Cardiac muscle cell (in vitro differentiated cells and primary cell): ENCODE measurements around the gene ASIC4. TPM values are rescaled to one million over a fixed set of nuclear protein-coding genes. Genes with fewer than 3 reads are reported as not detected.

Experiments used
- DNase-seq, 2 donors: peaks; one replicate each; pipeline versions ENCODE4 v3.0.0 to v3.0.0-alpha.2; 2010 to 2017; ENCODE audit warnings: low read depth in 1 of 2, low spot score in 1 of 2
- H3K27ac ChIP-seq: fragments of 200-600 bp; sonication (generic); 2 replicates; pipeline ENCODE4 v1.5.1; 2016
- H3K27me3 ChIP-seq: fragments of 200-600 bp; sonication (generic); 2 replicates; pipeline ENCODE4 v1.6.0; 2016; ENCODE audit warnings: control low read depth
- H3K36me3 ChIP-seq: fragments of 200-600 bp; sonication (generic); 2 replicates; pipeline ENCODE4 v1.5.1; 2016; ENCODE audit warnings: control low read depth
- H3K4me1 ChIP-seq: fragments of 200-600 bp; sonication (generic); 2 replicates; pipeline ENCODE4 v1.8.1; 2017; ENCODE audit warnings: low read depth, mild to moderate bottlenecking, mixed run types
- H3K4me3 ChIP-seq: fragments of 200-600 bp; sonication (generic); 2 replicates; pipeline ENCODE4 v1.5.1; 2016; ENCODE audit warnings: mild to moderate bottlenecking
- H3K9me3 ChIP-seq: fragments of 200-600 bp; sonication (generic); 2 replicates; pipeline ENCODE4 v1.5.1; 2017; ENCODE audit warnings: low read depth, mild to moderate bottlenecking, control low read depth
- polyA plus RNA-seq: library from polyadenylated mRNA; unstranded; fragments of >200 nt; fragmentation: Nextera tagmentation; extraction: Ambion mirVana; gene quantifications from 2 replicates; pipeline ENCODE4 v1.2.1, GENCODE V29; 2016
- total RNA-seq: library from RNA; depleted of rRNA; stranded (reverse); fragments of >200 nt; gene quantifications from 2 replicates; pipeline ENCODE4 v1.2.3, GENCODE V29; 2016
- TF ChIP-seq, protein P1 (sequence below): IDR thresholded peaks from 2 replicates; pipeline ENCODE4 v1.5.1; 2012; ENCODE audit warnings: low read depth, mild to moderate bottlenecking, low read length

Gene ASIC4
- total and polyA plus RNA-seq, 2 experiments from 2014 or later = 3.3 to 9.5 TPM

DNA sequence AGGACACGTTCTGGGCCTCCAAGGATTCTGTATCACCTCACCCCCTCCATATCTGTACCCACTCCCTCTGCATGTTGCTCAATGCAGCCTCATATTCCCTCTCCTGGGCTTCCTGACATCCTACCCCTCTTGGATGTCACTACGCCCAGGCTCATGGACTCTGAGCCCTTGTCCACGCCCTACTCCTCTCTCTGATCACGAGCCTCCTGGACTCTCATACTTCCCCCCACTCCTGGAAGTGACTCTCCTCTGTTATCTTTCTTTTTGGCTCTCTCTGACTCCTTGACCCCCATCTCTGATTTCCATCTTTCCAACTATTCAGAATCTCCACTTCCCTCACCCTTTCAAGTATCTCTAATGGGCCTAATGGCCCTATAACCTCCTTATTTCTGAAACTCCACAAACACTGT lies 31.7 kb downstream of the ASIC4 start:
- Histone ChIP-seq H3K36me3 (peaks cover 4% of the 10 kb centered on the region), H3K27ac (no peak overlapping the region), H3K9me3 (no peaks in the 10 kb centered on the region), H3K4me1 (peaks cover 5% of the 10 kb centered on the region), H3K4me3 (no peak overlapping the region), H3K27me3 (no peaks in the 10 kb centered on the region)
- TF ChIP-seq, protein P1, sequence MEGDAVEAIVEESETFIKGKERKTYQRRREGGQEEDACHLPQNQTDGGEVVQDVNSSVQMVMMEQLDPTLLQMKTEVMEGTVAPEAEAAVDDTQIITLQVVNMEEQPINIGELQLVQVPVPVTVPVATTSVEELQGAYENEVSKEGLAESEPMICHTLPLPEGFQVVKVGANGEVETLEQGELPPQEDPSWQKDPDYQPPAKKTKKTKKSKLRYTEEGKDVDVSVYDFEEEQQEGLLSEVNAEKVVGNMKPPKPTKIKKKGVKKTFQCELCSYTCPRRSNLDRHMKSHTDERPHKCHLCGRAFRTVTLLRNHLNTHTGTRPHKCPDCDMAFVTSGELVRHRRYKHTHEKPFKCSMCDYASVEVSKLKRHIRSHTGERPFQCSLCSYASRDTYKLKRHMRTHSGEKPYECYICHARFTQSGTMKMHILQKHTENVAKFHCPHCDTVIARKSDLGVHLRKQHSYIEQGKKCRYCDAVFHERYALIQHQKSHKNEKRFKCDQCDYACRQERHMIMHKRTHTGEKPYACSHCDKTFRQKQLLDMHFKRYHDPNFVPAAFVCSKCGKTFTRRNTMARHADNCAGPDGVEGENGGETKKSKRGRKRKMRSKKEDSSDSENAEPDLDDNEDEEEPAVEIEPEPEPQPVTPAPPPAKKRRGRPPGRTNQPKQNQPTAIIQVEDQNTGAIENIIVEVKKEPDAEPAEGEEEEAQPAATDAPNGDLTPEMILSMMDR = no peak
- DNase-seq = no peak

- no peaks in the 10 kb centered on the region for H3K36me3 ChIP-seq
- H3K27ac ChIP-seq = no peak overlapping the region
- no peak overlapping the region for H3K4me3 ChIP-seq
- no peak for DNase-seq
- H3K9me3 ChIP-seq = no peaks in the 10 kb centered on the region
- H3K4me1 ChIP-seq = peaks cover 3% of the 10 kb centered on the region
- H3K27me3 ChIP-seq = no peaks in the 10 kb centered on the region
- TF ChIP-seq, protein P1 = no peak
Observed at GRCh38 chr2:219547621-219548020, 33.3 kb downstream of the ASIC4 start.

GRCh38 chr2:219548990-219549389 lies 34.7 kb downstream of the ASIC4 start:
- no peak for DNase-seq
- Histone ChIP-seq H3K4me3 (no peak overlapping the region), H3K36me3 (peaks cover under 1% of the 10 kb centered on the region), H3K9me3 (no peaks in the 10 kb centered on the region), H3K4me1 (peaks cover 3% of the 10 kb centered on the region), H3K27ac (no peak overlapping the region), H3K27me3 (no peaks in the 10 kb centered on the region)
- TF ChIP-seq, protein P1 = no peak

GRCh38 chr2:219549619-219550018 lies 35.3 kb downstream of the ASIC4 start:
- H3K9me3 ChIP-seq = no peaks in the 10 kb centered on the region
- peaks cover 3% of the 10 kb centered on the region for H3K4me1 ChIP-seq
- no peak overlapping the region for H3K4me3 ChIP-seq
- peaks cover 3% of the 10 kb centered on the region for H3K36me3 ChIP-seq
- no peak for DNase-seq
- TF ChIP-seq, protein P1 = no peak
- H3K27ac ChIP-seq = no peak overlapping the region
- H3K27me3 ChIP-seq = no peaks in the 10 kb centered on the region

DNA sequence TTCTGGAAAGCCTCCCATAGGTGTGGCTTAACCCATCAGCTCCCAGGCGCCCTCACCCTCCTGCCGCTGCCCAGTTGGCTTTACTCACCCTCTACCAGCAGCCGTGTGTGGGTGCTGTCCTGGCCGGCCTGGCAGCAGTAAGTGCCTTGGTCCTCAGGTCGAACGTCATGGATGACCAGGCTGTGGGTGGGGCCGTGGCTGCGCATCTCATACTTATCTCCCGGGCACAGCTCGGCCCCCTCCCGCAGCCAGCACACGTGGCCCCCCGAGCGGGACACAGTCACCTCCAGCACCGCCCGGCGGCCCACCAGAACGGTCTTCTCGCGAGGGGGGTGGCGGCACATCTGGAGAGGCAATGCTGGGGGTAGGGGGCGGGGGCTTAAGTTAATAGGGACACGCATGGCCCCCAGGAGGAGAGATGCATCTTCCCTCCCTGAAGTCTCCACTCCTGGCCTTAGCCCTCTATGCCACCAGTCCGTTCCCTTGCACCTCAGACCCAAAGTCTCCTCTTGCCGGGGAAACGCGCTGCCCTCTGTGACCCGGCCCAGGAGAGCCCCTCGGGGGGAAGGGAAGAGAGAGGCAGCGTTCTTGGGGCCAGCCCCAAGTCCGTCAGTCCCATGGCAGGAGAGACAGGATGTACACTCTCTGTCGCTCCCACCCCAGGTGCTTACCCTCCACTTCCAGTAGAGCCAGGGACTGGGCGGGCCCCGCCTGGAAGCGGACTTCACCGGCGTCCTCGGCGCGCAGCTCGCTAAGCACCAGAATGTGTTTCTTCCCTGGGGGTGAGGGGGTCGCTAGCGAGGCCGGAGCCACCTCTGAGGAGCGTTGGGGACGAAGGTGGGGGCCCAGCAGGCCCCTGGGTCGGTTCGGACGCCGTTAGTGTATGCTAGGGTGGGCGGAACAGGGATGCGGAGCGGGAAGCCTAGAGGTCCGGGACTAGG lies 37.4 kb downstream of the ASIC4 start:
- H3K36me3 ChIP-seq = peaks cover 18% of the 10 kb centered on the region
- H3K27ac ChIP-seq = no peak overlapping the region
- peak in 1 of 2 donors; percentile 55 for DNase-seq
- H3K4me1 ChIP-seq = peaks cover 3% of the 10 kb centered on the region
- no peaks in the 10 kb centered on the region for H3K9me3 ChIP-seq
- H3K4me3 ChIP-seq = peak overlapping the region; percentile 47
- TF ChIP-seq, protein P1 = no peak
- H3K27me3 ChIP-seq = no peaks in the 10 kb centered on the region
